ENCODE data around the gene GABRB1.
"Not testable (repeated sequence)": the region's sequence is repeated elsewhere in the genome, so short reads cannot be mapped to it uniquely, and the experiment has no call there.

Gene GABRB1

DNA sequence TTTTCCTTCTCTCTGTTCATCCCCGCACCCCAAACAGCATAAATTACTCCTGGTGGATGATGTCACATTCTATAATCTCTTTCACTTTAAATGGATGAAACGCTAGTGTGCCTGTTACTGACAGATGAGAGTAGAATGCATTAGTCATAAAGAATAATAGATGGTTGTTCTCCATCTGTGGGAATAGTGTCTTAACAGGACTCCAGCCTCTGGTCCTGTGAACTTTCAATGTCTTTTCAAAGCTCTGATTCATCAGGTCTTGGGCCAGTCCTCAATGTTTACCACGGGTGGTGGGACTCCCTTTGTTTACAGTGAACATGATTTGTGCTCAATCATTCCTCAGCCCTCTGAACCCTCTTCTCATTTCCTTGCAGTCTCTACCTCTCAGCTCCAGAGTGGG is 182.6 kb downstream of the GABRB1 start:
- DNase-seq, result no peak

DNA sequence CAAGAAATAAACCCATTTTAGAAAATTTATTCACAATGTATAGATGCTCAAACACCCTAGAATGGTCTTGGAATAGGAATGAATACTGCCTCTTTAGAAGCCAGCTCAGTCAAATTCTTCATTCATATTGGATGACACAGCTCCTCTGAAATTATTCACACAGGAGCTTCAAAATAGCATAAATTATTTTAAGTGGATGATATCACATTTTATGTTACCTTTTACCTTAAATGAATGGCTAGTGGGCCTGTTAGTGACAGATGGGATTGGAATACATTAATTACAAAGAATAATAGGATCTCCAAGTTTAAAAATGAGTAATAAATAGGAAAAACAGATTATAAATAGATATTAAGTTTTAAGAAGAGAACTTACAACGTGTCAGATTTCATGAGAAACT is 184.4 kb downstream of the GABRB1 start:
- no peak for DNase-seq

DNA sequence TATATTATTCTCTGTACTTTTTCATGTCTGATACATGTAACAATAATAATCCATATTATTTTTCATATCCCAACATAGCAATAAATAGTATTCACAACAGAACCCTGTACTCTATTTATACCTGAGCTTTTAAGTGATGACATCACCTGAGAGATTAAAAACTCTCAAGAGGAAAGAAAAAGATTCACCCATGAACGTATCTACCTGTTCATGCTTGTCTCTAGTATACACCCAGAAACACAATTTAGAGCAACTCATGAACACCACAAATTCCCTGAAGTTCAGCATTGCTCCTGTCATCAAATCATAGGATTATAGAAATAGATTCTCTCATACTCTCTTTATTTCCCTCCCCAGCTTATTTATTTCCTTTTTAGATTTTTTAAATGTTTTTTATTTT is 185.9 kb downstream of the GABRB1 start:
- DNase-seq, result no peak

DNA sequence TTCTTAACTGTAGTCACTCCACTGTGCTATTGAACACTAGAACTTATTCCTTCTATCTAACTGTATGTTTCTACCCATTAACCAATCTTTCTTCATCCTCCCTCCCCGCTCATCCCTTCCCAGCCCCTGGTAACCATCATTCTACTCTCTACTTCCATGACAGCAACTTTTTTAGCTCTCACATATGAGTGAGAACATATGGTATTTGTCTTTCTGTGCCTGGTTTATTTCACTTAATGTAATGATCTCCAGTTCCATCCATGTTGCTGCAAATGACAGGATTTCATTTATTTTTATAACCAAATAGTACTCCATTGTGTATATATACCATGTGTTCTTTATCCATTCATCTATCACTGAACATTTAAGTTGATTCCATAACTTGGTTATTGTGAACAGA is 186.5 kb downstream of the GABRB1 start:
- no peak for DNase-seq

DNA sequence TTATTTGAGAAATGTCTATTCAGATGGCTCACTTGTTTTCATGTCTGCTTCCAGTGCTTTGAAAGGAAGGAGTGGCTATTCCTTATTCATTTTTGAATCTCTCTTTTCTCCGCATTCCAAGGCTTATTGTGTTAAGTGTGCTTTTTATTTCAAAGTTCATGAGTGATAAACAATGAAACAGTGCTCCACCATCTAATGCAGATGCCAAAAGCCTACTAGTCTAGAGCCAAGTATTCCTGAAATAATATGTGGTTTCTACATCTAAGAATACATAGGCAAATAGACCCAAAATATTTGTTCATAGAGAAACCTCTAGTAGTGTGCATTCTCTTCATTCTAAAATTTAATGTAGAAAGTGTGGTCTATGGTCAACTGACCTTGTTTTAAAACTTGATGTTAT is 187.3 kb downstream of the GABRB1 start:
- no peak for DNase-seq

DNA sequence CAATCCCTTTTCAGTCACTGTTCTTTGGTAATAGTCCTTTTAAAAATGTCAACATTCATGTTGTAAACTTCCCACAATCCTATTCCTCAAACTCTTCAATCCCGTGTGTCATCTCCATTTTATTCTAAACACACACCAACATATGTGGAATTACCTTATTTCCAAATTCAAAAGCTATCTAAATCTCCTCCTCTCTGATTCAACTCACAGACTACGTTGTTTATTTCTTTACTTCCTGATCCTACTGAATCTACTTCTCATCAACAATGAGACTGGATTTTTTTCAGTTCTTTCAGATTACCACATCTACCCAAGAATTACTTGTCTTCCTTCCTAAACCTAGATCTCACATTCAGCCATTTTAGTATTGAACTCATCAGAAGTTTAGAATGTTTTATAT is 188.2 kb downstream of the GABRB1 start:
- DNase-seq, result no peak

DNA sequence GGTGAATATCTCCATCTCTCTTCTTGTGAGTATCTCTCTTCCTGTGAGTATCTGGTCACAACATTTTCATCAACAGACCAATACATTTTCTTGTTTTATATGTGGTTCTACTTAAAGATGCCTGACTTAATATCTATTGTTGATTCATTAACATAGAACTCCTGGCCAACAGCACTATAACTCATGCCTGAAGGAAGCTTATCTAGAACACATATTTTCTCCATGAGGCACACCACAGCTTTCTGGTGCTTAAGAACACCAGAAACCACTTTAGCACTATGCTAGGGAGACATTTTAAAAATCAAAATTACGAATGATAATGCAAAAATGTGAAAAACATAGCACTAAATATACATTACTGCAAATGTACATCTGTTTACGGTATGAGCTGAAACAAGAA is 190.4 kb downstream of the GABRB1 start:
- DNase-seq, result no peak

DNA sequence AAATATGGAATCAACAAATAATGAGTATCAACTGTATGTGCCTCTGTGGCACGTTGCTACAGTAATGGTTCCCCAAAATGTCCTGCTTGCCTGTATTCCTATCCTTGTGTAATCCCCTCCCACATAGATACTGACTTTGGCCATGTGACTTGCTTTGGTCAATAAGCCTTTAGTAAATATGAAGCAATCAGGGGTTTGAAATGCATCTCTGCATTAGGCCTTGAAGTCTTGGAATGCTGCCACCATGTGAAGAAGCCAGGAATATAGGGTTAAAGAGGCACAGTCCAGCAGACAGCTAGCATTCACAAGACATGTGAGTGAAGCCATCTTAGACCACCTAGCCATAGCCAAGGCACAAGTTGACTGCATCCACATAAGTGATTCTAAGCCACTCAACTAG is 190.9 kb downstream of the GABRB1 start:
- no peak for DNase-seq

DNA sequence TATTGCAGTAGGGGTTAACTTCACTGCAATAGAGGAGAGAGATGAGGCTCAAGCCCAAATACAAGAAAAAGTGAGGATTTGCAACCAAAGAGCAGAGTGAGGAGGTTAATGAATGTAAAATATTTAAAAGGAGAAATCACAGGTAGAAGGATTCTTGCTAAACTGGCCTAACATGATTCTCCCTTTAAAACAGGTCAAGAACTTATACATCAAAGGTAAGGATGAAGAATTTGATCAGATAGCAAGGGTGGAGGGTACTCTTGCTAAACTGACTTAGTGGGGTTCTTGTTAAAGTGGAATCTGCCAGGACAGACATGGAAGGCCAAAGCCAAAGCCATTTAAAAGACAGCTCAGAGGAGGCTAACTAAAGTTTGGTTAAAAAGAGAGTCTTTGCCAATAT is 193.0 kb downstream of the GABRB1 start:
- no peak for DNase-seq

DNA sequence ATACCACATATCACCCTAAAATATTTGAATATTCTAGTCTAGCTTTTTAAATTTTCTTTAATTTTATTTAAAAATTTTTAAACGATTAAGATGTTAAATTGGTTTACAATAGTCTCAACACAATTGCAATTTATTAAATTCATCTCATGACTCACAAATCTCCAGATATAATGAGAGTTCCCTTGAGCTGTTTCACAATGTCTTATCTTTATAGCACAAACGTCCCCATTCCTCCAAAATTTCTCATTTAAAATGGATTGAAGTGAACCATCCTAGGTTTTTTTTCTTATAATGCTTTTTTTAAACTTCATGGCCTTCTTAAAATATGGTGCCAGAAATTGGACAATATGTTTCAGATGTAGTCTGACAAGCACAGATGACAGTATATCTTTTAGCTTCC is 204.4 kb downstream of the GABRB1 start:
- DNase-seq, result no peak

DNA sequence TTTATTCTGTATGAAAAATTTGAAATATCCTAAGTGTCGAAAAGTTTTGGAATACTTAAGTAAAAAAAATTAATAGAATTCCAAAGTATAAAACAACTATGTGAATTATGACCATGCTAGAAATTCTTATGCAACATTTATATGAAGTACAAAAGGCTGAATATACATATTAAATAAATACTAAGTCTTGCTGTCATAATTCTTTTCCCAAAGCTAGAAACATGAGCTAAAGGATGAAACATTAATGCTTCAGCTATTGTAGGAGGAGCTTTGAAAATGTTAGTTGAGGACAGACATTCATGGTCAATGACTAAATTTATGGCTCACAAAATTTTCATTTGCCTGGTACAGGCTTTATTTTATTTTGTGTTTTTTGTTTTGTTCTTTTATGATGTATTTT is 207.3 kb downstream of the GABRB1 start:
- DNase-seq, result no peak

DNA sequence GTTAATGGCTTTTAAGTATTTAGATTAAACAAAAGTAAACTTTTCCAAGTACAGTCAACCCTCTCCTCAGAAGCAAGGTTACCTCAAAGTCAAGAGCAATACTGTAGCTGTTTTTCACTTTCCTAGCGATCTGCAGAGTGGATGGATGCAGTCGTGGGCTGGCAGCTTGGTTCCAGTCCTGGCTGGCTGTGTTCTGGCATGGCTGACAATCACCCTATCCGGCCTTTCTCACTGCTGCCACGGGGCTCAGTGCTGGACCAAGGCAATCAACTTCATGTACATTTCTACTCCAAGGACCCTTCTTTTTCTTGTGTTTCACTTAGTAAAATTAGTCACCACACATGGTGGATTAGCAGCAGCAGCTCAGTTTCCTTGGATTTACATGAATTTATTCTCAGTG is 208.3 kb downstream of the GABRB1 start:
- no peak for DNase-seq

DNA sequence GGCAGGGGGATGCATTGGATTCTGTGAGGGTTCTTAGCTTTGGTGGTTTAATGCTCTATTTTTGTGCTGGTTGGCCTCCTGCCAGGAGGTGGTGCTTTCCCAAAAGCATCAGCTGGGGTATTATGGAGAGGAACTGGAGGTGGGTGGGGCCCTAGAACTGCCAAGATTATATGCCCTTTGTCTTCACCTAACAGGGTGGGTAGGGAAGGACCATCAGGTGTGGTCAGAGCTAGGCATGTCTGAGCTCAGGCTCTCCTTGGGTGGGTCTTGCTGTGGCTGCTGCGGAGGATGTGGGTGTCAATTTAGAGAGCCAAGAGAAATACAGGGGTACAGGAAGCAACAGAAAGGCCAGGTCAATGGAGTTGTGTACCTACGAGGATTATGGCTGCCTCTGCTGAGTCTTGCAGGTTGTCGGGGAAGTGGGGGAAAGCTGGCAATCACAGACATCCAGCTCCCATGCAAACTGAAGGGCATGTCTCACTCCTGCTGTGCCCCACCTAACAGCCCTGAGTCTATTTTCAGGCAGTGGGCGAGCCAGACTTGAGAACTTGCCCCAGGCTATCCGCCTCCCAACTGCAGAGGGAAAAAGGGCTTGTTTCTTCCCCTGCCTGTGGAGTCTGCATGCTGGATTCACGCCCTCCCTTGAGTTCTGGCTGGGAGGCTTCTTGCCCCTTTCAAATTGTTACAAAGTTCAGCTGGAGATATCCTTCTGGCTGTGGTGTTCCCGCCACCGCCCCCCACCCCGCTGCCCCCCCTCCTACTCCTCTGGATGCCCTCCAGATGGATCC is 220.2 kb downstream of the GABRB1 start:
- no peak for DNase-seq

DNA sequence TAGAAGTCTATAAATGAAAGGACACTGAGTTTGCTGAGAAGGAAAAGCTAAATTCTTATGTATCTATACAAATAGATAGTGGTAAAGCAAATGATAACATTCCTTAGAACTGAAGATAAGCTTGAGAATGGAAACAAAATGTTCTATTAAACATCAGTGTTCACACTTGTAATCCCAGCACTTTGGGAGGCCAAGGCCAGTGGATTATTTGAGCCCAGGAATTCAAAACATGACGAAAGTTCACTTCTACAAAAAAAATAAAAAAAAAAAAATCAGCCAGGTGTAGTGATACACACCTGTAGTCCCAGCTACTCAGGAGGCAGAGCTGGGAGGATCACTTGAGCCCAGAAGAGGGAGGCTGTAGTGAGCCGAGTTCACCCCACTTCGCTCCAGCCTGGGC is 232.4 kb downstream of the GABRB1 start:
- DNase-seq, result no peak

DNA sequence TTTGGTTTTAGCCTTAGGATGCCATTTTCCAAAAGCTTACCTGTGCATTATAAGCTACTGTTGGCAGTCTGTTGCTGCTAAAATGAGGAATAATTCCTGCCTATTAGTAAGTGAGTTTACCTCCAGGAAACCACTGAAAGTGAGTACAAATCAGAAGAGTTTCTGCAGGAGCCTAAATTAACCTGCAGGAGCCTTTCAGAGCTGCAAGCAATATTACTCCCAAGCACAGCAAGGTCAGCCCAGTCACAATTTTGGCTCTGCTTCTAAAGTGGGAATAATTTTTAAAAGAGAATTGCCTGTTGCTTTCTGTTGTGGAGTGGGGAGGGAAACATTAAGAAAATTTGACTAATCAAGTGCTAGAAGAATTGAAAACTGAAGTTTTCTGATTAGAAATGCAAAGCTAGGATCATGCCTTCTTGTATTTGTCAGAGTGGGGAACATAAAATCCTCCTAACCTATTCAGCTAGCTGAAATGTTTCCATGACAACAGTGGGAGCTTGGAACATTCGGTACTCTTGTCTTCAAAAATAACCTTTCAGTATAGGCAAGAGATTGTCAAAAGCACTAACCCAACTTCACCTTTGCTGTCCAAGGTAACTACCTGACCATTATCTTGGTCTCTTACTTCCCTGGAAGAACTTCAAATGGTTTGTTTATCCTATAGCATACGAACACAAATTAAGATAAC is 239.0 kb downstream of the GABRB1 start:
- no peak for DNase-seq

DNA sequence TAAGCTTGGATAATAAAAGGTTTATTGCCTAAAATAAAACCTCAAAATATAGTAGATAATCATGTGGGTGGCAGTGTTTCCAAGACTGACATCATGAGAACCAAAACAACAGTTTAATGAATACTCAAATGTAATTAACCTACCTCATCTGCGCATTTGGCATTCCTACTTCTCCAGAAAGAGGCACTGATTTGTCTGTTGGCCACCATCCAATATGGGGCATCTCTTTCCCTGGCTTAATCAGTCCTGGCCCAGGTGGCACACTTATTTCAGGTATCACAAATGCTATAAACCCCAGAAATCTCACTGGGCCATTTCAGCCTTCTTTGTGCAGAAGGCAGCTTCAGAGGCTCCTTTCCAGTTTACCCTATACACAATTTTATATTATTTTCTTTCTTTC is 239.9 kb downstream of the GABRB1 start:
- no peak for DNase-seq

DNA sequence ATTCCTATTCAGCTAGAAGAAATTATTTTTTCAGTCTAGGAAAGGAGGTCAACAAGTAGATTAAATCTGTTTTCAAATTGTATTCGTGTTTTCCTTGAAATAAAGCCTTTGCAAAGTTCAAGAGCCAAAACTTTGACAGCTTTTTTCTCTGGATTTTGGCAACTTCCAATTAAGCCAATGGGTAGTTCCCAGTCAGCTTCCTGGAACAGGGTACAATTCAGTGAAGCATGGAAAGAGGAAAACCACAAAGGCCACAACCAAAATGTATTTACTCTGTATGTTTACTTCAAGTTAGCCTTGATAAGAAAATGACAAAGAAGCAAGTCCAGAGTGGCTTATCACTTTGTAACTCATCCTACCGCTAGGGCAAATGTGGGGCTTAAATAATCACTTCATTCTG is 243.5 kb downstream of the GABRB1 start:
- no peak for DNase-seq

DNA sequence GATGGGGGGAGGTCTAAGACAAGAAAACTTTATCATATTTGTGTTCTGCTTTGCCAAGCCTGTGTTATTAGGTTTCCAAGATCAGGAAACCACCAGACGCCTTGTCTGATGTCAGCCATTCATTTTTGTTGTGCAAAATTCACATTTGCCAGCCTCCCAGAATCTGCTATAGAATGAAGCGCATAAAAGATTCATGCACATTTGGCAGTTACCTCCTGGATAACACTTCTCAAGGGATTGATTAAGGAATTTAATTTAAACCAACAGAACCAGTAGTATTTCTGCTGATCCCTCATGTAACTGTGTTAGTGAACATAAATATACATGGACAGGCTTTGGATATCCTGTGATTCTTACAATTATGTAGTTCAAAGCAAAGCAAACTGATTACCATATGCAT is 244.2 kb downstream of the GABRB1 start:
- DNase-seq, result no peak

DNA sequence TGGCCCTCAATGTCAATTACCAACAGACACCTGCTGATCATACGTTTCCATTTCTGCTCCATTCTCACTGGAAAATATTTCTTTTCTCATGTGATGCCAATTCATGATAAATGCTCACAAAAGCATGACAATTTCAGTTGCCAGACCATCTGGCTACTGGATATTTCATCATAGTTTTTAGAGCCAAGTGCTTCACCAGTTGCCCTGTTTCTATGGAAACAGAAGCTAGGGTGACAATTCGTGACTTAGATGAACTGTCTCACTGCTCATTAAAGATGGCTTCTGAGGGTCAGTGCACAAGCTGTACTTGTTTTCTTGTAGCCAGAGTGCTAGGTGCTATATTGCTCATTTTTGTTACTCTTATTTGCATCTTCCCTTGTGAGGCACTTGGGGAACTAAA is 247.3 kb downstream of the GABRB1 start:
- no peak for DNase-seq

DNA sequence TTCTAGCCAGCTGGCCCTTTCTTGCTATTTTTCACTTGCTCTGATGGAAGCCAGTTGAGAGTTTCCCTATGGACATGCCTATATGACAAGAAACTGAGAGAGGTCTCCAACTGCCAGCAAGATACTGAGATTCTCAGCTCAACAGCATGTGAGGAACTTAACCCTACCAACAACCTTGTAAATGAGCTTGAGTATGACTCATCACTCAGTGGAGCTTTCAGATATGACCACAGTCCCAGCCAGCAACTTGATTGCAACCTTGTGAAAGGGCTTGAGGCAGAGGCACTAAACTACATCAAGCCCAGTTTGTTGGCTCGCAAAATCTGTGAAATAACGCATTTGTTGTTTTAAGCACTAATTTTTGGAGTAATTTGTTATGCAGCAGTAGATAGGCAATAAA is 256.4 kb downstream of the GABRB1 start:
- no peak for DNase-seq

DNA sequence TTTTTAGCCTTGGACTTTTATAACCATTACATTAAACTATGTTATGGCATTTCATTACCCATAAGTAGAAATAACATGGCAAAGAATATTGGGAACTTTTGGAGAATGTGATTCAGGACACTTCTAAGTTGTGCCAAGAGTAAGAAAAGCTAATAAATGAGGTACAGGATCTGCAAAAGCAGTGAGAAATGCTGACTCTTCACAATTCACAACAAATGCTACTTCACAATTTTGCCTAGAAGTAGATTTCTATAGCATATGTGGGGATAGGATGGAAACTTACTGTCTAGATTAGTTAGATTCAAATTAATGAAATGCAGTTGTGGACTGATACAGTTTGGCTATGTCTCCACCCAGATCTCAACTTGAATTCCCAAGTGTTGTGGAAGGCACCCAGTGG is 258.4 kb downstream of the GABRB1 start:
- no peak for DNase-seq

DNA sequence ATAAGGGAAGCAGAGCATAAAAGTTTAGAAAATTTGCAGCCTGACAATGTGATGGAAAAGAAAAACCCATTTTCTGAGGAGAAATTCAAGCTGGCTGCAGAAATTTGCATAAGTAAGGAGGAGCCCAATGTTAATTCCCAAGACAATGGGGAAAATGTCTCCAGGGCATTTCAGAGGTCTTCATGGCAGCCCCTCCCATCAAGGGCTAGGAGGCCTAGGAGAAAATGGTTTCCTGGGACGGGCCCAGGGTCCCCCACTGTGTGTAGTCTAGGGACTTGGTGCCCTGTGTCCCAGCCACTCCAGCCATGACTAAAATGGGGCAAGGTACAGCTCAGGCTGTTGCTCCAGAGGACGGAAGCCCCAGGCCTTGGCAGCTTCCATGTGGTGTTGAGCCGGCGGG is 259.5 kb downstream of the GABRB1 start:
- not testable (repeated sequence) for DNase-seq

DNA sequence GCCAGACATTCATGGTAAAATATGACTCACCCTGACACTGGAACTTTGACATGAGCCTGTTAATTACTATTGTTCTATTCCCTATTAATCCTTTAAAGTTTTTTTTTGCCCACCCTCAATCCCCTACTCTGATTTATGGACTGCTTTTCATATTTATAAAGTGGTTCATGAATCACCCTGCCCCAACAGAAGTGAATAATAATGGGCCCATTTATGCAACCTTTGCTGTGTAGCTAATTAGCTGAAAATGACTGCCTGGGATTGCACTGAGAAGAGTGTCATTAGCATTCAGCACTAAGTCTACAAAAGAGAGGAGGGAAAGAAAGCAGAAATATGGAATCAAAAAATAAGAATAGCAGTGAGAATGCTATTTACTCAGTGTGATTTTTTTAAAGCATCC is 277.8 kb downstream of the GABRB1 start:
- no peak for DNase-seq

DNA sequence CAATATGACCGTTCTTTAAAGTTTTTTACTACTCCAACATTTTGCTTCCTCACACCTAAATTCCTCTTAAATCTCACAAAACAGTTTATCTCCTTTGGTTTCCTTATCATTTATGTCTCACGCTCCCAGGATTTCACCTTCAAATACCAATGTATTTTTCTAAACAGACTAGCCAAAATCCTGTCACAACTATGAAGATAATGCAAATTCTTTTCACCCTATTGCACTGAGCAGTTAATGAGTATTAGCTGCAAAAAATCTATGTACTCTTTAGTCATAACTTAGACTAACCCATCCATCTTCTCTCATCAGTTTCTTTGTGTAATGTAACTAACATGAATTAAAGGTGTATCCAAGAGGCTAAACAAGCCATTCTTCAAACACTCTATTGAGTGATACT is 280.8 kb downstream of the GABRB1 start:
- no peak for DNase-seq

DNA sequence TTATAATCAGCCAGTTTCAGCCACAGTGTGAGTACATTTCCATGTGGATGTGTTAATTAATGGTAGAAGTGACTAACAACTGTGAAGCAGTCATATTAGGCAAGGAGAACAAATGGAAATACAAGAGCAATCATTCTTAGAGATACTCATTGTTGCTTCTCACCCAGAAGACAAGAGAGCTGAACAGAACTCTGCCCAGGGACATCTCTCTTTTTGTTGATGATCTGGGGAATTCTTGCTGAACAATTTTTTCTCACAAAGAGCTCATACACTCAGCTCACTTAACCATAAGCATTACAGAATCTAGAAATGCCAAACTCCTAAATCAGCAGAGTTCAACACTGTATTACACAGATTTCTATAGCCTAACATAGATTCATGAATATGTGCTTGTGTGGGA is 282.0 kb downstream of the GABRB1 start:
- DNase-seq, result no peak

Measured in right hindlimb (tissue), 1 donor.